Panc1 (cell line): ENCODE data around the gene BRD1. TPM values are rescaled to one million over a fixed set of nuclear protein-coding genes. Genes with fewer than 3 reads are reported as not detected.
"Not testable (repeated sequence)": the region's sequence is repeated elsewhere in the genome, so short reads cannot be mapped to it uniquely, and the experiment has no call there.

Experiments
- ATAC-seq: fragments of 200-7000 bp; cut with Tn5 transposase; 2 replicates; pipeline ENCODE4 v1.9.1; 2020; ENCODE audit warnings: mild to moderate bottlenecking, moderate library complexity
- BruUV-seq: library from RNA; stranded (reverse); fragments of 400-500 nt; replicated peaks from 2 replicates; lab custom pipeline; 2021; lab: Mats Ljungman, UMichigan
- CTCF ChIA-PET: fragments of 300-600 bp; sonication (Branson Sonifier 250); formaldehyde crosslinking; loops from one replicate; lab custom pipeline; 2022; ENCODE audit warnings: antibody characterized with exemption; lab: Charles Lee
- POLR2A ChIA-PET: fragments of 300-600 bp; sonication (Branson Sonifier 250); formaldehyde crosslinking; loops from one replicate; lab custom pipeline; 2022; ENCODE audit warnings: antibody characterized with exemption; lab: Charles Lee
- DNase-seq: peaks from one replicate; pipeline ENCODE4 v3.0.0-alpha.2; 2010; ENCODE audit warnings: low read depth, low spot score
- H3K27ac ChIP-seq: 2 replicates; pipeline ENCODE4 v1.5.1; 2011; ENCODE audit warnings: mild to moderate bottlenecking, low read length, inconsistent platforms
- H3K27me3 ChIP-seq: fragments of 200-500 bp; sonication (Bioruptor generic); 2 replicates; pipeline ENCODE4 v1.6.0; 2014; ENCODE audit warnings: low read length, inconsistent platforms; ENCODE audit not compliant: control insufficient read depth, insufficient read depth
- H3K36me3 ChIP-seq: fragments of 200-500 bp; sonication (Bioruptor generic); 2 replicates; pipeline ENCODE4 v1.5.1; 2014; ENCODE audit warnings: inconsistent platforms, mild to moderate bottlenecking, low read length, moderate library complexity; ENCODE audit not compliant: control insufficient read depth, insufficient read depth
- H3K4me1 ChIP-seq: 2 replicates; pipeline ENCODE4 v1.5.1; 2011; ENCODE audit warnings: inconsistent platforms, mild to moderate bottlenecking, low read length, moderate library complexity; ENCODE audit not compliant: control insufficient read depth, insufficient read depth
- H3K4me3 ChIP-seq, 2 experiments: 2 replicates each; pipeline ENCODE4 v1.5.1; 2011 to 2012; ENCODE audit warnings: low read depth in 2 of 2, low read length in 2 of 2, mild to moderate bottlenecking in 2 of 2, inconsistent platforms in 1 of 2, moderate library complexity in 1 of 2
- H3K9me3 ChIP-seq: fragments of 200-500 bp; sonication (Bioruptor generic); 2 replicates; pipeline ENCODE4 v1.5.1; 2014; ENCODE audit warnings: low read depth, mild to moderate bottlenecking, inconsistent platforms, low read length, moderate library complexity; ENCODE audit not compliant: control insufficient read depth, insufficient read depth
- CTCF ChIP-seq: fragments of 450-650 bp; IDR thresholded peaks from 2 replicates; pipeline ENCODE4 v1.5.1; 2017; ENCODE audit warnings: mild to moderate bottlenecking
- POLR2AphosphoS5 ChIP-seq: IDR thresholded peaks from 2 replicates; pipeline ENCODE4 v1.6.1; 2012; ENCODE audit warnings: mild to moderate bottlenecking, low read depth, low read length, moderate library complexity
- REST ChIP-seq, 2 experiments: IDR thresholded peaks; 2 replicates each; pipeline ENCODE4 v1.6.1; 2011 to 2012; ENCODE audit warnings: low read depth in 2 of 2, control low read depth in 1 of 2, low read length in 1 of 2, mild to moderate bottlenecking in 1 of 2, moderate library complexity in 1 of 2; ENCODE audit not compliant: insufficient read depth in 1 of 2
- SIN3A ChIP-seq: IDR thresholded peaks from 2 replicates; pipeline ENCODE4 v1.6.1; 2012; ENCODE audit warnings: low read depth, mild to moderate bottlenecking, low read length, moderate library complexity, borderline replicate concordance; ENCODE audit not compliant: insufficient read depth
- TCF7L2 ChIP-seq: IDR thresholded peaks from 2 replicates; pipeline ENCODE4 v1.6.1; 2011; ENCODE audit warnings: mild to moderate bottlenecking, low read depth, low read length, inconsistent platforms
- in situ Hi-C: cut with HindIII; loops from 2 replicates; pipeline ENCODE4 v1.10.0; 2016; ENCODE audit warnings: low sequenced_read_pairs, low pct_unique_long_range_greater_than_20kb
- intact Hi-C: fragments of 100-400 bp; cut with micrococcal nuclease; formaldehyde crosslinking; loops from one replicate; pipeline ENCODE4 v1.10.0; 2022; ENCODE audit not compliant: unreplicated experiment
- total RNA-seq: library from RNA; stranded (reverse); gene quantifications from one replicate; pipeline ENCODE4 v1.2.1, GENCODE V29; 2021; ENCODE audit not compliant: unreplicated experiment

The BRD1 gene
- total RNA-seq, 1 experiment from 2014 or later, result 24.0 TPM

- no peak for DNase-seq
- Histone ChIP-seq H3K36me3 (no peaks in the 10 kb centered on the region; the same call in 1 of the 2 replicates), H3K27ac (no peak overlapping the region), H3K27me3 (no peaks in the 10 kb centered on the region), H3K9me3 (no peaks in the 10 kb centered on the region), H3K4me3 (no peak overlapping the region), H3K4me1 (no peaks in the 10 kb centered on the region)
- POLR2A ChIA-PET, result no interaction called here
- TF ChIP-seq CTCF (no peak), REST (IDR thresholded peaks at IDR 0.05; ENCODE audit: insufficient read depth in 1 of 2, low read depth in 2 of 2, low read length in 1 of 2) (no peak), TCF7L2 (no peak), SIN3A (no peak), POLR2AphosphoS5 (no peak)
- intact Hi-C loops (no loop called here), in situ Hi-C loops (no loop called here)
- CTCF ChIA-PET, result no interaction called here
- no peak for ATAC-seq
- BruUV-seq, result no TSS peak
Measured at GRCh38 chr22:49783036-49783746, 44.5 kb downstream of the BRD1 start.

- DNase-seq, POLR2A ChIA-PET, BruUV-seq, H3K36me3 ChIP-seq, H3K4me3 ChIP-seq, H3K9me3 ChIP-seq, H3K4me1 ChIP-seq, H3K27me3 ChIP-seq, CTCF ChIA-PET, ATAC-seq, in situ Hi-C loops, H3K27ac ChIP-seq, intact Hi-C loops: not testable (repeated sequence)
Measured at GRCh38 chr22:49781886-49782285, 45.8 kb downstream of the BRD1 start.

- ATAC-seq (no peak), DNase-seq (no peak)
- POLR2A ChIA-PET, result no interaction called here
- no peaks in the 10 kb centered on the region for H3K27me3 ChIP-seq
- no peaks in the 10 kb centered on the region for H3K36me3 ChIP-seq
- no TSS peak for BruUV-seq
- no peaks in the 10 kb centered on the region for H3K9me3 ChIP-seq
- H3K4me1 ChIP-seq, result no peaks in the 10 kb centered on the region
- H3K27ac ChIP-seq, result no peak overlapping the region
- CTCF ChIA-PET, result no interaction called here
- intact Hi-C loops, result no loop called here
- in situ Hi-C loops, result no loop called here
- TF ChIP-seq TCF7L2, result no peak
- no peak for TF ChIP-seq SIN3A
- no peak for TF ChIP-seq REST (IDR thresholded peaks at IDR 0.05; ENCODE audit: insufficient read depth in 1 of 2, low read depth in 2 of 2, low read length in 1 of 2)
- TF ChIP-seq CTCF, result no peak
- TF ChIP-seq POLR2AphosphoS5, result no peak
- no peak overlapping the region for H3K4me3 ChIP-seq
Measured at GRCh38 chr22:49781289-49781782, 46.3 kb downstream of the BRD1 start.
